ENCODE measurements around the gene SELENOI.

DNA sequence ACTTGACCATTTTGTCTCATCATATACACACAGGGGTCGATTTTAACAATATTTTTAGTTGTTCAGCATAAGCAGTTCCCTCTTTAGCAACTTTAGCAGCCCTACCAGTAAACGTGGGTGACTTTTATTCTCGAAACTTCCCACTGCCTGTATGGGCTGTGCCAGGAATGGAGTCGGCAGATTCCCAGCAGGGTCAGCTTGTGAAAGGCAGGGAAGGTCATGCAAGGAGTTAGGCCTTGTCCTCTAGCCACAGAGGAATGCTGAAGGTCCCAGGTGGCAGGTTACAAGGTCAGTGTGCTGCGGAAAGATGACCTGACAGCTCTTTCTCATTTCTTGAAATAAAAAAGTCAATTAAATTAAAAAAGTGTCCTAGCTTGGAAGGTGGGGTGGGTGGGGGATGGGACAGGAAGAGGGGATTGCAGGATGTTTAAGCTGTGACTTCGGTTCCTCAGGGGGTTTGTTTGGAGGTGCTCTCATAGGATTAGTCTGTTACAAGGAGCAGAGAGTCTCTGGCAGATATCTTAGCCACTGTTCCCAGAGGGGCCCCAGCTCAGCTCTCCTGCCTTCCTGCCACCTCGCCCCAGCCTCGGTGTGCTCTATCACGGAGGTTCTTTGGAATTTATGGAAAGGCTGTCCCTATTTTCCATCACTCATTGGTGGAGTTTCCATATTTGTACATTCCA, 77.1 kb downstream of the SELENOI start:
- TF ChIP-seq CTCF (conservative IDR thresholded peaks at IDR 0.05; ENCODE audit: low read depth in 2 of 2) = no peak
- no peak for TF ChIP-seq ZNF114 (CRISPR knock-in tag; IDR thresholded peaks at IDR 0.05)
- TF ChIP-seq POLR2AphosphoS5 (IDR thresholded peaks at IDR 0.05; ENCODE audit: low read depth) = no peak
- TF ChIP-seq REST (IDR thresholded peaks at IDR 0.05; ENCODE audit: unreplicated experiment) = no peak
- no peak for TF ChIP-seq EZH2 (IDR thresholded peaks at IDR 0.05; ENCODE audit: low read depth, unreplicated experiment)
- no peak for TF ChIP-seq EZH2phosphoT487 (IDR thresholded peaks at IDR 0.05; ENCODE audit: unreplicated experiment)
- TF ChIP-seq, protein P1, sequence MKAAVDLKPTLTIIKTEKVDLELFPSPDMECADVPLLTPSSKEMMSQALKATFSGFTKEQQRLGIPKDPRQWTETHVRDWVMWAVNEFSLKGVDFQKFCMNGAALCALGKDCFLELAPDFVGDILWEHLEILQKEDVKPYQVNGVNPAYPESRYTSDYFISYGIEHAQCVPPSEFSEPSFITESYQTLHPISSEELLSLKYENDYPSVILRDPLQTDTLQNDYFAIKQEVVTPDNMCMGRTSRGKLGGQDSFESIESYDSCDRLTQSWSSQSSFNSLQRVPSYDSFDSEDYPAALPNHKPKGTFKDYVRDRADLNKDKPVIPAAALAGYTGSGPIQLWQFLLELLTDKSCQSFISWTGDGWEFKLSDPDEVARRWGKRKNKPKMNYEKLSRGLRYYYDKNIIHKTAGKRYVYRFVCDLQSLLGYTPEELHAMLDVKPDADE (IDR thresholded peaks at IDR 0.05) = no peak
